ENCODE measurements around the gene SYT3. TPM values are rescaled to one million over a fixed set of nuclear protein-coding genes. Genes with fewer than 3 reads are reported as not detected.

The SYT3 gene
- total and polyA plus RNA-seq, 2 of the 8 experiments (the other 6 are each of a cell fraction or from before 2014, with no cell fraction given): 6.7 to 17.3 TPM

- TF ChIP-seq CHD7 (IDR thresholded peaks at IDR 0.05; ENCODE audit: insufficient replicate concordance, low read length) (no peak), SP4 (IDR thresholded peaks at IDR 0.05; ENCODE audit: low read length) (no peak), MAFK (IDR thresholded peaks at IDR 0.05; ENCODE audit: low read depth, low read length) (no peak), KDM5A (IDR thresholded peaks at IDR 0.05; ENCODE audit: low read length) (no peak), ATF3 (IDR thresholded peaks at IDR 0.05; ENCODE audit: insufficient read depth, low read depth, low read length) (no peak), JUN (IDR thresholded peaks at IDR 0.05; ENCODE audit: low read depth, low read length) (no peak), SIX5 (IDR thresholded peaks at IDR 0.05; ENCODE audit: low read depth, low read length) (no peak), SP1 (IDR thresholded peaks at IDR 0.05; ENCODE audit: low read depth, low read length) (no peak), HDAC2 (IDR thresholded peaks at IDR 0.05; ENCODE audit: borderline replicate concordance in 1 of 2, low read depth in 2 of 2, low read length in 2 of 2) (no peak), RBBP5 (IDR thresholded peaks at IDR 0.05; ENCODE audit: borderline replicate concordance, low read depth, low read length) (no peak), ZNF274 (IDR thresholded peaks at IDR 0.05; ENCODE audit: borderline replicate concordance, extremely low read depth, low read length) (no peak)
Measured at GRCh38 chr19:50624949-50625600, 14.6 kb downstream of the SYT3 start (continued).

All from H1 (cell line).